Caki2 (cell line): ENCODE data around the gene ANTXRL. TPM values are rescaled to one million over a fixed set of nuclear protein-coding genes. Genes with fewer than 3 reads are reported as not detected.
"Not testable (repeated sequence)": the region's sequence is repeated elsewhere in the genome, so short reads cannot be mapped to it uniquely, and the experiment has no call there.

Experiments
- DNase-seq: peaks from one replicate; pipeline ENCODE4 v3.0.0-alpha.2; 2015; ENCODE audit warnings: low read depth
- in situ Hi-C: cut with HindIII; loops from 2 replicates; pipeline ENCODE4 v1.10.0; 2016; ENCODE audit warnings: low sequenced_read_pairs, low pct_unique_long_range_greater_than_20kb, mixed read lengths
- total RNA-seq: library from RNA; depleted of rRNA; stranded (reverse); fragments of >200 nt; shearing (Covaris generic); gene quantifications from 2 replicates; pipeline ENCODE4 v1.2.3, GENCODE V29; 2014; ENCODE audit warnings: low replicate concordance

Gene ANTXRL
- total RNA-seq, 1 experiment from 2014 or later: not detected

DNA sequence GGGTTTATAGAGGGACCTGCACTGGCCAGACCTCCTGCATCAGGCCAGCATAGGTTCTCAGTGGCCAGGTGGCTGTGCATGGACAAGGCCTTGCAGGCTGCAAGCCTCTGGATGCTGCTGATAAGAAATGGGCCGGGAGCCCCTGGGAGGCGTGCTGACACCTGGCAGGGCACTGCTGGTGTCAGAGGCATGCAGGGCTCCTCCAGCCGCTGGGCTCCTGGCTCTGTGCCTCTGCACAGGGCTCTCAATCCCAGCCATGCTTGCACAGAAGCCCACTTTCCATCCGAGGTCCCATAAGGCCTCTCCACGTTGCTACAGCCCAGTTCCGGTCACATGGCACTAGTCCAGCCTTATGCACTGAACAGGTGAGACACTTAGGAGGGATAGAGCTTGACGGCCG is 27.3 kb downstream of the ANTXRL start:
- no peak for DNase-seq
- in situ Hi-C loops: no loop called here

- in situ Hi-C loops, DNase-seq: not testable (repeated sequence)
These were observed 28.5 kb downstream of the ANTXRL start for GRCh38 chr10:46315071-46315860.

GRCh38 chr10:46317370-46317769 is 30.6 kb downstream of the ANTXRL start:
- no peak for DNase-seq
- in situ Hi-C loops: no loop called here

GRCh38 chr10:46317889-46318288 is 31.1 kb downstream of the ANTXRL start:
- in situ Hi-C loops: no loop called here
- DNase-seq: no peak

DNA sequence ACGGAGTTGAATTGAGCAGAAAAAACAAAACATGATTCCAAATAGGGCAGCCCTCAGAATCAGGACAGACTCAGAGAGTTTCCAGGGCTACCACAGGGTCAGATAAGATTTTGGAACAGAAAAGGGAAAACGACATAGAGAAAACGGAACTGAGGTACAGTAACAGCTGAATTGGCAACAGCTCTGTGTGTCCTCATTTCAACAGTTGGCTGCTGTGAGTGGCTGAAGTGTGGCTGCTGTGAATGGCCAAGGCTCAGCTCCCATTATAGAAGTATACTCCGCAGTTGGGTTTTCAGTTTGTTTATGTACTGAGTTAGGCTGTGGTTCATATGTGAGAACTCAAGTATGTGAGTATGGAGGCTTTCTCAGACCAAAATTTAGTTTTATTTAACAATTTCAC is 32.0 kb downstream of the ANTXRL start:
- in situ Hi-C loops: no loop called here
- no peak for DNase-seq

DNA sequence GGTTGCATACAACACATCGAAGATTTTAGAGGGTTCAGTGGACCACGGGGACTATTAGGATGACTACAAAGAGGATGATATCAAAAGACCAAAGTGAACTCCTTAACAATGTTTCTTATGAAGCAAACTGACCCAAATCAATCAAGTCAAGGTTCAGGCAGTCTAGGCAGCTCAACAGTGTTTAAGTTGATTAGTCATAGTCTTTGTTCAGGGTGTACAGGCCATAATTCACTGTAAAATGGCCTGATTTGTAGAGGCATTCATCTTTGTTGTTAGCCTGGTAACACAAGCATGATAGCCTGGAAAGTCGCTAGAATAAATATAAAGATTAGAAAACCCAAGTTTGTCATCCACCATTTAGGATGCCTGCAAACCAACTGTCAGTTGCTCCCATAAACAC is 32.6 kb downstream of the ANTXRL start:
- in situ Hi-C loops: no loop called here
- DNase-seq: no peak

DNA sequence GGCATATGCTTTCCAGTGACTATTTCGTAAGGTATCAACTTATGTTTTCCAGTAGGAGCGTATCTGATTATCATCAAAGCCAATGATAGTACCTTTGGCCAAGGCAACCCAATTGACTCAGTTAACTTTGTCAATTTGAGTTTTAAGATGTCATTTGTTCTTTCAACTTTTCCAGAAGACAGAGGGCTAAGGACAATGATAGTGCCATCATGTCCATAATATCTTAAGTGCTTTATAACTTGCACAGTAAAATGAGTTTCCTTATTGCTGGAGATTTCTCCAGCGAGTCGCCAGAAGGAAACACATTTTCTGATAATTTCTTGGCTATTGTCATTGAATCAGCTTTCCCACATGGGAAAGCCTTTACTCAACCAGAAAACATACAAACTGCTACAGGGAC is 35.0 kb downstream of the ANTXRL start:
- no peak for DNase-seq
- in situ Hi-C loops: no loop called here

- DNase-seq: no peak
- in situ Hi-C loops: no loop called here
These were observed 36.4 kb downstream of the ANTXRL start for GRCh38 chr10:46323176-46323575.

GRCh38 chr10:46325021-46325420 is 38.2 kb downstream of the ANTXRL start:
- in situ Hi-C loops: no loop called here
- no peak for DNase-seq

DNA sequence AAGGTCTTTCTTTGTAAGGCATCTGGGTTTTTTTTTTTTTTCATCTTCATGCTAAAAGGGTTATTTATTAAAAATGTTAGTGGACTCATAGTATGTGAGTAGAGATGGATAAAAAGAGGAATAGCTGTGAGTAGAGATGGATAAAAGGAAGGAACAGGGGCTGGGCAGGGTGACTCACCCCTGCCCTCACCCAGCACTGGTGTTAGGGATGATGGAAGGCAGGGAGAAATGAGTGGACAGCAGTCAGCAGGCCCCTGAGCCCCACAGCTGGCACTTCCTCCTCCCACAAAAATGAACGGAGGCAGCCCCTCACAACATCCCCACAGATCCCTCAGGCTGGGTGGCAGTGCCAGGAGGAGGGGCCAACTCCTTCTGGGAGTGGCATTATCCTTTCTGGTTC is 39.3 kb downstream of the ANTXRL start:
- in situ Hi-C loops: no loop called here
- no peak for DNase-seq

GRCh38 chr10:46326971-46327370 is 40.2 kb downstream of the ANTXRL start:
- in situ Hi-C loops: no loop called here
- no peak for DNase-seq

DNA sequence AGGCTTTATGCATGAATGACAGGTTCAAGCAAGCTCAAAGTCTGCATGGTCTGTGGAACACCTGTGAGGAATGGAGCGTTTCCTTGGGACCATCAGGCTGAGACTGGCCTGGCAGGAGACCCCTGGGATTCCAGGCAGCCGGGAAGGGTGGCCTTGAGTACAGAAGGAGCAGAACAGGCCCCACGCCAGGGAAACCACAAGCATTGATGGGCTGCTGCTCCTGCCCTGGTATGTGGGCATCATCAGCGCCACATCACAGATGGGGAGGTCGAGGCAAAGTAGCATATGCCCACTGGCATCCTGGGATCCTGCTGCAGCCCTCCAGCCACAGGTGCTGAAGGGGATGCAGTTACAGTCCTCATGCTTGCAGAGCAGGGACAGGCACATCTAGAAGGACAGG is 40.9 kb downstream of the ANTXRL start:
- in situ Hi-C loops: no loop called here
- DNase-seq: no peak

- in situ Hi-C loops: no loop called here
- DNase-seq: no peak
These were observed 42.3 kb downstream of the ANTXRL start for GRCh38 chr10:46328853-46329689.

- DNase-seq: no peak
- in situ Hi-C loops: no loop called here
These were observed 42.9 kb downstream of the ANTXRL start for GRCh38 chr10:46329690-46330016.

DNA sequence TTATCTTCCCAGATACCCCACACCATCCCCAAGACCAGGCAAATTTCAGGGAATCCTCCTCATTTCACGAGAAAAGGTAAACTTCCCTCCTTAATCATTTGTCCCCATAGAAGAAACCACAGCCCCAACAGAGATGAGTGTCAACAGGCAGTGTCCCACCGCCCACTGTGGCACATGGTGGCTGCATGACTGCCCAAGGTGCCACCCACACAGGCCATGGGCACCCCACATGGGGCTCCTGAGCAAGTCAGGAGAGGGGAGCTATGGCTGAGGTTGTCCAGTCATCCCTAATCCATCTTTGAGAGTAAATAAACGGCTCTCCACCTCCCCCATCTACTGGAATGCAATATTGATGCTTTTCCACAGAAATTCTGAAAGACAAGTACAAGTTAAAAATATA is 44.1 kb downstream of the ANTXRL start:
- in situ Hi-C loops: no loop called here
- DNase-seq: no peak

- in situ Hi-C loops, DNase-seq: not testable (repeated sequence)
These were observed 78.7 kb downstream of the ANTXRL start for GRCh38 chr10:46365484-46365883.

- in situ Hi-C loops, DNase-seq: not testable (repeated sequence)
These were observed 80.4 kb downstream of the ANTXRL start for GRCh38 chr10:46367209-46367608.

- in situ Hi-C loops: not testable (repeated sequence)
These were observed 81.0 kb downstream of the ANTXRL start for GRCh38 chr10:46367666-46368240.

GRCh38 chr10:46368956-46369355 is 82.2 kb downstream of the ANTXRL start:
- in situ Hi-C loops, DNase-seq: not testable (repeated sequence)

More at GRCh38 chr10:46367666-46368240, 81.0 kb downstream of the ANTXRL start:
- not testable (repeated sequence) for DNase-seq
